IgD-negative memory B cell (primary cell): ENCODE results near the gene ARF3. TPM values are rescaled to one million over a fixed set of nuclear protein-coding genes. Genes with fewer than 3 reads are reported as not detected.

Experiments used
- H3K27ac Mint-ChIP-seq, 3 donors: one replicate each; pipeline ENCODE4 v1.8.0; 2020 to 2022; ENCODE audit warnings: mild to moderate bottlenecking in 3 of 3, mixed read lengths in 3 of 3, moderate library complexity in 1 of 3
- H3K27me3 Mint-ChIP-seq: one replicate; pipeline ENCODE4 v1.8.0; 2021; ENCODE audit warnings: mixed read lengths
- H3K36me3 Mint-ChIP-seq: one replicate; pipeline ENCODE4 v1.8.0; 2020; ENCODE audit warnings: mild to moderate bottlenecking, mixed read lengths
- H3K4me1 Mint-ChIP-seq, 3 donors: one replicate each; pipeline ENCODE4 v1.8.0; 2020 to 2022; ENCODE audit warnings: mixed read lengths in 3 of 3, mild to moderate bottlenecking in 1 of 3
- H3K4me3 Mint-ChIP-seq, 4 donors: one replicate each; pipeline ENCODE4 v1.8.0; 2020 to 2022; ENCODE audit warnings: mild to moderate bottlenecking in 4 of 4, mixed read lengths in 4 of 4, moderate library complexity in 3 of 4
- H3K9me3 Mint-ChIP-seq, 3 donors: one replicate each; pipeline ENCODE4 v1.8.0; 2020 to 2021; ENCODE audit warnings: mixed read lengths in 3 of 3, mild to moderate bottlenecking in 1 of 3
- polyA plus RNA-seq: library from polyadenylated mRNA; unstranded; fragments of 300-500 nt; fragmentation: Illumina TruSeq; gene quantifications from one replicate; pipeline ENCODE4 v1.2.3, GENCODE V29; 2021

Gene ARF3
- polyA plus RNA-seq, 1 donor from 2014 or later = 20.2 TPM

GRCh38 chr12:48901278-48901677 is 56.0 kb downstream of the ARF3 start:
- Mint-ChIP-seq H3K9me3 (no peaks in the 10 kb centered on the region), H3K36me3 (no peaks in the 10 kb centered on the region), H3K4me1 (peaks cover 0 to 4% (median 3%) of the 10 kb centered on the region in 3 donors), H3K4me3 (no peak overlapping the region), H3K27me3 (peaks cover 9% of the 10 kb centered on the region), H3K27ac (no peak overlapping the region)

GRCh38 chr12:48899651-48900050 is 57.6 kb downstream of the ARF3 start:
- Mint-ChIP-seq H3K4me1 (peaks cover 0 to 4% (median 3%) of the 10 kb centered on the region in 3 donors), H3K4me3 (no peak overlapping the region), H3K27me3 (peaks cover 10% of the 10 kb centered on the region), H3K9me3 (no peaks in the 10 kb centered on the region), H3K27ac (no peak overlapping the region), H3K36me3 (no peaks in the 10 kb centered on the region)

GRCh38 chr12:48894271-48894670 is 63.0 kb downstream of the ARF3 start:
- Mint-ChIP-seq H3K9me3 (no peaks in the 10 kb centered on the region), H3K27ac (no peak overlapping the region), H3K27me3 (peaks cover 17% of the 10 kb centered on the region), H3K36me3 (peaks cover 1% of the 10 kb centered on the region), H3K4me1 (peaks cover 0 to 2% (median 0%) of the 10 kb centered on the region in 3 donors), H3K4me3 (no peak overlapping the region)

GRCh38 chr12:48890657-48891418 is 66.4 kb downstream of the ARF3 start:
- Mint-ChIP-seq H3K4me3 (peak overlapping the region in 1 of 4 donors; percentile 37), H3K27ac (peak overlapping the region in 1 of 3 donors; percentile 57), H3K36me3 (peaks cover 1% of the 10 kb centered on the region), H3K9me3 (no peaks in the 10 kb centered on the region), H3K4me1 (peaks cover 0 to 2% (median 0%) of the 10 kb centered on the region in 3 donors), H3K27me3 (peaks cover 14% of the 10 kb centered on the region)

- no peaks in the 10 kb centered on the region for H3K9me3 Mint-ChIP-seq
Measured at GRCh38 chr12:48889679-48890078, 67.6 kb downstream of the ARF3 start.

More at GRCh38 chr12:48889679-48890078, 67.6 kb downstream of the ARF3 start:
- Mint-ChIP-seq H3K4me1 (peaks cover 0 to 2% (median 0%) of the 10 kb centered on the region in 3 donors), H3K27ac (no peak overlapping the region), H3K27me3 (peaks cover 12% of the 10 kb centered on the region), H3K4me3 (peak overlapping the region in 1 of 4 donors; percentile 44), H3K36me3 (peaks cover 1% of the 10 kb centered on the region)

Other genes with a start within 250 kb of the ARF3 start
- 14.9 TPM for gene CCNT1, start 240.8 kb downstream of the ARF3 start, polyA plus RNA-seq
- gene ADCY6, start 168.4 kb downstream of the ARF3 start, polyA plus RNA-seq = not detected
- gene CACNB3, start 139.0 kb downstream of the ARF3 start, polyA plus RNA-seq = 0.39 TPM
- 51.8 TPM for gene DDX23, start 105.3 kb downstream of the ARF3 start, polyA plus RNA-seq
- 2.6 TPM for gene RND1, start 91.6 kb downstream of the ARF3 start, polyA plus RNA-seq
- 88.9 TPM for gene FKBP11, start 32.0 kb downstream of the ARF3 start, polyA plus RNA-seq
- gene WNT10B, start 14.2 kb upstream of the ARF3 start, polyA plus RNA-seq = not detected
- gene WNT1, start 20.8 kb upstream of the ARF3 start, polyA plus RNA-seq = 0.19 TPM
- not detected for gene DDN, start 41.9 kb upstream of the ARF3 start, polyA plus RNA-seq
- gene PRKAG1, start 61.3 kb upstream of the ARF3 start, polyA plus RNA-seq = 45.6 TPM
- 19.7 TPM for gene KMT2D, start 103.3 kb upstream of the ARF3 start, polyA plus RNA-seq
- gene RHEBL1, start 112.5 kb upstream of the ARF3 start, polyA plus RNA-seq = 3.2 TPM
- gene DHH, start 137.3 kb upstream of the ARF3 start, polyA plus RNA-seq = not detected
- 37.3 TPM for gene LMBR1L, start 153.4 kb upstream of the ARF3 start, polyA plus RNA-seq
- 396 TPM for gene TUBA1B, start 173.9 kb upstream of the ARF3 start, polyA plus RNA-seq
- 286 TPM for gene TUBA1A, start 231.6 kb upstream of the ARF3 start, polyA plus RNA-seq